ENCODE measurements around the gene CDH13.

The CDH13 gene

DNA sequence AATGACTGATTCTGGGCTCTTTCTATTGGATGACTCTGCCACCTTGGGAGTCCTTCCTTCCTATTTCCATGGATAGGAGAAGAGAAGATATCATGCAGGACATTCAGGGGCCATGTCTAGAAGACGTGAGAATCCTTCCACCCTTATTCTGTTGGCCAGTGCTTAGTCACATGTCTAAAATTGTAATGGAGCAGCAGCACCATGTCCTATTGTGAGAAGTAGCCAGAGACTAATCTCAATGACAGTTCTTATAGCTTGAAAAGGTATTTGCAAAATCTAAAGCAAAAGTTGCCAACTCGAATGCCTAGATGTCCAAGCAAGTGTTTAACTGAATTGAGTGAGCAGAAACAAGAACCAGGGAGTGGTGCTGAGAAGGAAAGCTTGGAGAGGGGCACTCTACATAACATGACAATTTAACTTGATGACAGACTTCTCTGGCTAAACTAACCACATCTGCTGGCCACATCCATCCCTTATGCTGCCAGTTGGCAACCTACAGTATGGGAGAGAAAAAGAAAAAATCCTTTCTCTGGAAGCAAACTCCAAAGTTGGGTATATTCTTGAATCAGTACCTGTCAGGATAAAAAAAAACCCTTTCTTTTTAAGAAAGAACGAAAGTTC, 225.7 kb downstream of the CDH13 start:
- TF ChIP-seq, protein P1, sequence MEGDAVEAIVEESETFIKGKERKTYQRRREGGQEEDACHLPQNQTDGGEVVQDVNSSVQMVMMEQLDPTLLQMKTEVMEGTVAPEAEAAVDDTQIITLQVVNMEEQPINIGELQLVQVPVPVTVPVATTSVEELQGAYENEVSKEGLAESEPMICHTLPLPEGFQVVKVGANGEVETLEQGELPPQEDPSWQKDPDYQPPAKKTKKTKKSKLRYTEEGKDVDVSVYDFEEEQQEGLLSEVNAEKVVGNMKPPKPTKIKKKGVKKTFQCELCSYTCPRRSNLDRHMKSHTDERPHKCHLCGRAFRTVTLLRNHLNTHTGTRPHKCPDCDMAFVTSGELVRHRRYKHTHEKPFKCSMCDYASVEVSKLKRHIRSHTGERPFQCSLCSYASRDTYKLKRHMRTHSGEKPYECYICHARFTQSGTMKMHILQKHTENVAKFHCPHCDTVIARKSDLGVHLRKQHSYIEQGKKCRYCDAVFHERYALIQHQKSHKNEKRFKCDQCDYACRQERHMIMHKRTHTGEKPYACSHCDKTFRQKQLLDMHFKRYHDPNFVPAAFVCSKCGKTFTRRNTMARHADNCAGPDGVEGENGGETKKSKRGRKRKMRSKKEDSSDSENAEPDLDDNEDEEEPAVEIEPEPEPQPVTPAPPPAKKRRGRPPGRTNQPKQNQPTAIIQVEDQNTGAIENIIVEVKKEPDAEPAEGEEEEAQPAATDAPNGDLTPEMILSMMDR (IDR thresholded peaks at IDR 0.05; ENCODE audit: low read depth, low read length): no peak
- no peak for DNase-seq
- H3K9me3 ChIP-seq (ENCODE audit: severe bottlenecking): no peaks in the 10 kb centered on the region
- no peak overlapping the region for H3K27ac ChIP-seq
- no peak overlapping the region for H3K4me3 ChIP-seq (ENCODE audit: low read depth, low read length)
- no peaks in the 10 kb centered on the region for H3K36me3 ChIP-seq
- no peaks in the 10 kb centered on the region for H3K27me3 ChIP-seq (ENCODE audit: insufficient read depth, low read depth, severe bottlenecking)

- H3K36me3 ChIP-seq: no peaks in the 10 kb centered on the region
- no peak for DNase-seq
- H3K9me3 ChIP-seq (ENCODE audit: severe bottlenecking): no peaks in the 10 kb centered on the region
- TF ChIP-seq, protein P1 (IDR thresholded peaks at IDR 0.05; ENCODE audit: low read depth, low read length): no peak
- no peaks in the 10 kb centered on the region for H3K27me3 ChIP-seq (ENCODE audit: insufficient read depth, low read depth, severe bottlenecking)
- H3K27ac ChIP-seq: no peak overlapping the region
- H3K4me3 ChIP-seq (ENCODE audit: low read depth, low read length): no peak overlapping the region
Observed at GRCh38 chr16:82855471-82855870, 228.7 kb downstream of the CDH13 start.

- TF ChIP-seq, protein P1 (IDR thresholded peaks at IDR 0.05; ENCODE audit: low read depth, low read length): no peak
- no peak for DNase-seq
- no peak overlapping the region for H3K27ac ChIP-seq
- no peaks in the 10 kb centered on the region for H3K9me3 ChIP-seq (ENCODE audit: severe bottlenecking)
- H3K4me3 ChIP-seq (ENCODE audit: low read depth, low read length): no peak overlapping the region
- H3K27me3 ChIP-seq (ENCODE audit: insufficient read depth, low read depth, severe bottlenecking): no peaks in the 10 kb centered on the region
- no peaks in the 10 kb centered on the region for H3K36me3 ChIP-seq
Observed at GRCh38 chr16:82857693-82858365, 231.1 kb downstream of the CDH13 start.

- no peaks in the 10 kb centered on the region for H3K27me3 ChIP-seq (ENCODE audit: insufficient read depth, low read depth, severe bottlenecking)
- DNase-seq: no peak
- TF ChIP-seq, protein P1 (IDR thresholded peaks at IDR 0.05; ENCODE audit: low read depth, low read length): no peak
- H3K9me3 ChIP-seq (ENCODE audit: severe bottlenecking): no peaks in the 10 kb centered on the region
- H3K27ac ChIP-seq: no peak overlapping the region
- H3K36me3 ChIP-seq: no peaks in the 10 kb centered on the region
- no peak overlapping the region for H3K4me3 ChIP-seq (ENCODE audit: low read depth, low read length)
Observed at GRCh38 chr16:82859662-82860061, 232.9 kb downstream of the CDH13 start.

- DNase-seq: no peak
- Histone ChIP-seq H3K4me3 (ENCODE audit: low read depth, low read length) (no peak overlapping the region), H3K36me3 (no peaks in the 10 kb centered on the region), H3K9me3 (ENCODE audit: severe bottlenecking) (no peaks in the 10 kb centered on the region), H3K27me3 (ENCODE audit: insufficient read depth, low read depth, severe bottlenecking) (no peaks in the 10 kb centered on the region), H3K27ac (no peak overlapping the region)
- TF ChIP-seq, protein P1 (IDR thresholded peaks at IDR 0.05; ENCODE audit: low read depth, low read length): no peak
Observed at GRCh38 chr16:82860071-82860470, 233.3 kb downstream of the CDH13 start.
